BE2C (cell line): ENCODE results near the gene RAB3IL1.
A peak's percentile ranks its signal among the peaks of the same experiment; 100 is the strongest.

Experiments
- DNase-seq: peaks from one replicate; pipeline ENCODE4 v3.0.0-alpha.2; 2020
- H3K27me3 ChIP-seq: fragments of 250-450 bp; sonication (Bioruptor Pico); 2 replicates; pipeline ENCODE4 v1.5.1; 2020; ENCODE audit warnings: mild to moderate bottlenecking
- H3K36me3 ChIP-seq: fragments of 250-450 bp; sonication (Bioruptor Pico); 2 replicates; pipeline ENCODE4 v1.5.1; 2020; ENCODE audit warnings: mild to moderate bottlenecking
- H3K4me1 ChIP-seq: fragments of 250-450 bp; sonication (Bioruptor Pico); 2 replicates; pipeline ENCODE4 v1.5.1; 2020
- H3K4me3 ChIP-seq: 2 replicates; pipeline ENCODE4 v1.5.1; 2011; ENCODE audit warnings: low read depth, low read length
- H3K9me3 ChIP-seq: fragments of 250-450 bp; sonication (Bioruptor Pico); 2 replicates; pipeline ENCODE4 v1.5.1; 2020
- CTCF ChIP-seq: IDR thresholded peaks from 2 replicates; pipeline ENCODE4 v1.5.1; 2012; ENCODE audit warnings: mild to moderate bottlenecking, low read depth, low read length

RAB3IL1 gene

GRCh38 chr11:61897387-61898246 is 19.7 kb downstream of the RAB3IL1 start:
- Histone ChIP-seq H3K4me1 (peaks cover 3% of the 10 kb centered on the region; the same call in 1 of the 2 replicates), H3K36me3 (no peaks in the 10 kb centered on the region), H3K4me3 (no peak overlapping the region), H3K9me3 (no peaks in the 10 kb centered on the region), H3K27me3 (no peaks in the 10 kb centered on the region)
- peak; percentile 78 for DNase-seq
- TF ChIP-seq CTCF = peak; percentile 72

- no peaks in the 10 kb centered on the region for H3K9me3 ChIP-seq
- H3K4me3 ChIP-seq = no peak overlapping the region
- no peak for TF ChIP-seq CTCF
- H3K27me3 ChIP-seq = no peaks in the 10 kb centered on the region
- no peak for DNase-seq
- H3K36me3 ChIP-seq = no peaks in the 10 kb centered on the region
- H3K4me1 ChIP-seq = peaks cover 3% of the 10 kb centered on the region; the same call in 1 of the 2 replicates
Measured at GRCh38 chr11:61896665-61897386, 20.5 kb downstream of the RAB3IL1 start.

- Histone ChIP-seq H3K36me3 (no peaks in the 10 kb centered on the region), H3K4me1 (peaks cover 3% of the 10 kb centered on the region), H3K4me3 (no peak overlapping the region), H3K27me3 (no peaks in the 10 kb centered on the region), H3K9me3 (no peaks in the 10 kb centered on the region)
- DNase-seq = no peak
- no peak for TF ChIP-seq CTCF
Measured at GRCh38 chr11:61895718-61896059, 21.7 kb downstream of the RAB3IL1 start.

- DNase-seq = no peak
- no peaks in the 10 kb centered on the region for H3K9me3 ChIP-seq
Measured at GRCh38 chr11:61895046-61895717, 22.2 kb downstream of the RAB3IL1 start.

GRCh38 chr11:61893981-61894380 is 23.4 kb downstream of the RAB3IL1 start:
- no peaks in the 10 kb centered on the region for H3K27me3 ChIP-seq
- no peak overlapping the region for H3K4me3 ChIP-seq
- H3K9me3 ChIP-seq = no peaks in the 10 kb centered on the region
- no peak for DNase-seq
- no peak for TF ChIP-seq CTCF
- peaks cover 6% of the 10 kb centered on the region; the same call in 1 of the 2 replicates for H3K4me1 ChIP-seq
- H3K36me3 ChIP-seq = no peaks in the 10 kb centered on the region

More at GRCh38 chr11:61895046-61895717, 22.2 kb downstream of the RAB3IL1 start:
- Histone ChIP-seq H3K36me3 (no peaks in the 10 kb centered on the region), H3K27me3 (no peaks in the 10 kb centered on the region), H3K4me3 (no peak overlapping the region), H3K4me1 (peaks cover 8% of the 10 kb centered on the region)
- no peak for TF ChIP-seq CTCF

- Histone ChIP-seq H3K27me3 (no peaks in the 10 kb centered on the region), H3K36me3 (no peaks in the 10 kb centered on the region), H3K9me3 (no peaks in the 10 kb centered on the region), H3K4me1 (peaks cover 6% of the 10 kb centered on the region; the same call in 1 of the 2 replicates), H3K4me3 (peak overlapping the region; percentile 23; the same call in 1 of the 2 replicates)
- no peak for DNase-seq
- TF ChIP-seq CTCF = no peak
Measured at GRCh38 chr11:61892085-61892370, 25.3 kb downstream of the RAB3IL1 start.
